GM12865 (cell line): ENCODE results near the gene PEAK1.

Experiments used
- DNase-seq: peaks from one replicate; pipeline ENCODE4 v3.0.0; 2010; ENCODE audit warnings: low read depth
- H3K4me3 ChIP-seq: 2 replicates; pipeline ENCODE4 v1.5.1; 2011; ENCODE audit warnings: mild to moderate bottlenecking, low read depth, low read length, control low read depth
- TF ChIP-seq, protein P1 (sequence below): IDR thresholded peaks from 2 replicates; pipeline ENCODE4 v1.5.1; 2011; ENCODE audit warnings: low read length, control low read depth, low read depth, inconsistent platforms; ENCODE audit not compliant: insufficient read depth; ENCODE audit errors: missing control alignments

Gene PEAK1

GRCh38 chr15:77402740-77403379 lies 17.0 kb downstream of the PEAK1 start:
- no peak for DNase-seq

GRCh38 chr15:77400258-77400657 lies 19.6 kb downstream of the PEAK1 start:
- no peak for DNase-seq
- TF ChIP-seq, protein P1, sequence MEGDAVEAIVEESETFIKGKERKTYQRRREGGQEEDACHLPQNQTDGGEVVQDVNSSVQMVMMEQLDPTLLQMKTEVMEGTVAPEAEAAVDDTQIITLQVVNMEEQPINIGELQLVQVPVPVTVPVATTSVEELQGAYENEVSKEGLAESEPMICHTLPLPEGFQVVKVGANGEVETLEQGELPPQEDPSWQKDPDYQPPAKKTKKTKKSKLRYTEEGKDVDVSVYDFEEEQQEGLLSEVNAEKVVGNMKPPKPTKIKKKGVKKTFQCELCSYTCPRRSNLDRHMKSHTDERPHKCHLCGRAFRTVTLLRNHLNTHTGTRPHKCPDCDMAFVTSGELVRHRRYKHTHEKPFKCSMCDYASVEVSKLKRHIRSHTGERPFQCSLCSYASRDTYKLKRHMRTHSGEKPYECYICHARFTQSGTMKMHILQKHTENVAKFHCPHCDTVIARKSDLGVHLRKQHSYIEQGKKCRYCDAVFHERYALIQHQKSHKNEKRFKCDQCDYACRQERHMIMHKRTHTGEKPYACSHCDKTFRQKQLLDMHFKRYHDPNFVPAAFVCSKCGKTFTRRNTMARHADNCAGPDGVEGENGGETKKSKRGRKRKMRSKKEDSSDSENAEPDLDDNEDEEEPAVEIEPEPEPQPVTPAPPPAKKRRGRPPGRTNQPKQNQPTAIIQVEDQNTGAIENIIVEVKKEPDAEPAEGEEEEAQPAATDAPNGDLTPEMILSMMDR = no peak
- no peak overlapping the region for H3K4me3 ChIP-seq

More at GRCh38 chr15:77402740-77403379, 17.0 kb downstream of the PEAK1 start:
- H3K4me3 ChIP-seq = no peak overlapping the region
- TF ChIP-seq, protein P1 = no peak

GRCh38 chr15:77398927-77399326 lies 21.0 kb downstream of the PEAK1 start:
- no peak overlapping the region for H3K4me3 ChIP-seq
- TF ChIP-seq, protein P1 = no peak
- DNase-seq = no peak

- TF ChIP-seq, protein P1 = no peak
- H3K4me3 ChIP-seq = no peak overlapping the region
- no peak for DNase-seq
These were observed 23.2 kb downstream of the PEAK1 start for GRCh38 chr15:77396692-77397091.

GRCh38 chr15:77395013-77395774 lies 24.7 kb downstream of the PEAK1 start:
- no peak for DNase-seq
- H3K4me3 ChIP-seq = no peak overlapping the region
- TF ChIP-seq, protein P1 = no peak

GRCh38 chr15:77393471-77393840 lies 26.4 kb downstream of the PEAK1 start:
- TF ChIP-seq, protein P1 = no peak

More at GRCh38 chr15:77393471-77393840, 26.4 kb downstream of the PEAK1 start:
- no peak overlapping the region for H3K4me3 ChIP-seq
- DNase-seq = no peak
